AG09319 (cell line): ENCODE measurements around the gene IL21R.

Experiments used
- DNase-seq: peaks from one replicate; pipeline ENCODE4 v3.0.0-alpha.2; 2010; ENCODE audit warnings: low read depth; ENCODE audit errors: extremely low read depth
- TF ChIP-seq, protein P1 (sequence below): IDR thresholded peaks from 2 replicates; pipeline ENCODE4 v1.5.1; 2011; ENCODE audit warnings: low read depth, mild to moderate bottlenecking, inconsistent platforms, low read length, moderate library complexity

The IL21R gene

DNA sequence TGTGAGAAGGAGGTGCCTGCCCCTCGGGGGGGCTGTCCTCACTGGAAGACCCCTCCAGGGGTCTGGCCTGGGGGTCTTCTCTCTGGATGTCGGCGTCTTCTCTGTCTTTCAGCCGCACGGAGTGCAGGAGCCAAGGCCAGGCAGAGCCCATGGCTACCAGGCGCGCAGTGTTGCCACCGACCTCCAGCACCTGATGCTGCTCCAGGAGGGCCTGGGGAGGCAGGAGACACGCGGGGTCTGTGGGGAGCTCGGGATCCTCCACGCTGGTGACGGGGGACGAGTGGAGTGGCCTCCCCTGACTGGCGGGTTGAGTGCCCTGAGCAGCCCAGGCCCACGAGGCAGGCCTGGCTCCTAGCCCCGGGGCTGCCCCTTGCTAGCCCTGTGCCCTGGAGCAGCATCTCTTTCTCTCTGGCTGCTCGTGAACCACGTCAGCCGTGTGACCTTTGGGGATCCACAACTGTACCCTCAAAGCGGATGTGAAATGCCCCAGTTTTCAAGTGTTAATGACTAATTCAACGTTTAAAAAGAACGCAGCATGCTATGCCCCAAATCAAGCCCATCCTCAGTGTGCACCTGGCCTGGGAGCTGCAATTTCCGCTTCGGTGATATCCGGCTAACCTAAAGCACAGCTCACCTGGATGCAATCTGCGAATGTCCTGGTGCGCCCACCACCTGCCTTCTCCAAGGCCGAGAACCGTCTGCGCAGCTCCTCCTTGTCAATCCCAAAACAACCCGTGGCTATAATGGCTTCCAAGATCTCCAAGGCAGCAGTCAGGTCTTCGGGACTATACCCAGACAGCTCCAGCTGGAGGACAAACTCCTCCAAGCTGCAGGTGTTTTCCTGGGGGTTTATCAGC, 62.9 kb downstream of the IL21R start:
- no peak for DNase-seq

DNA sequence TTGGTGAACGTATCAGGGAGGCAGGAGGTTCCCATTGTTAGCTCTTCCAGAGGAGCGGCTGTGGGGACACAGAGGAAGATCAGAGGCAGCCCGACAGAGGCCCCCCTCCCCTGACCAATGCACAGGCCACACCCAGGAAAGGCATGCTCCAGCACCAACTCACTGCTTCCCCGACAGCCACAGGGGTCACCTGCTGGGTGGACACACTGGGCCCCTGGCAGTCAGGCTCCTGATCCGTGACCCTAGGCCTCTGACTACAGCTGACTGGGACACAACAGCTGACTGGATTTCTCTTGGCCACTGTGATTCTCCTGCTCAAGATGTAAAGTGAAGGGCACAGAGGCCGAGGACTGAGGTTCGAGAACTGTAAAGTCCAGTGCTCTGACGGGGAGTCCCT, 63.5 kb downstream of the IL21R start:
- DNase-seq, result no peak
- TF ChIP-seq, protein P1, sequence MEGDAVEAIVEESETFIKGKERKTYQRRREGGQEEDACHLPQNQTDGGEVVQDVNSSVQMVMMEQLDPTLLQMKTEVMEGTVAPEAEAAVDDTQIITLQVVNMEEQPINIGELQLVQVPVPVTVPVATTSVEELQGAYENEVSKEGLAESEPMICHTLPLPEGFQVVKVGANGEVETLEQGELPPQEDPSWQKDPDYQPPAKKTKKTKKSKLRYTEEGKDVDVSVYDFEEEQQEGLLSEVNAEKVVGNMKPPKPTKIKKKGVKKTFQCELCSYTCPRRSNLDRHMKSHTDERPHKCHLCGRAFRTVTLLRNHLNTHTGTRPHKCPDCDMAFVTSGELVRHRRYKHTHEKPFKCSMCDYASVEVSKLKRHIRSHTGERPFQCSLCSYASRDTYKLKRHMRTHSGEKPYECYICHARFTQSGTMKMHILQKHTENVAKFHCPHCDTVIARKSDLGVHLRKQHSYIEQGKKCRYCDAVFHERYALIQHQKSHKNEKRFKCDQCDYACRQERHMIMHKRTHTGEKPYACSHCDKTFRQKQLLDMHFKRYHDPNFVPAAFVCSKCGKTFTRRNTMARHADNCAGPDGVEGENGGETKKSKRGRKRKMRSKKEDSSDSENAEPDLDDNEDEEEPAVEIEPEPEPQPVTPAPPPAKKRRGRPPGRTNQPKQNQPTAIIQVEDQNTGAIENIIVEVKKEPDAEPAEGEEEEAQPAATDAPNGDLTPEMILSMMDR, result no peak

More for the DNA sequence above, 62.9 kb downstream of the IL21R start:
- TF ChIP-seq, protein P1, result no peak

DNA sequence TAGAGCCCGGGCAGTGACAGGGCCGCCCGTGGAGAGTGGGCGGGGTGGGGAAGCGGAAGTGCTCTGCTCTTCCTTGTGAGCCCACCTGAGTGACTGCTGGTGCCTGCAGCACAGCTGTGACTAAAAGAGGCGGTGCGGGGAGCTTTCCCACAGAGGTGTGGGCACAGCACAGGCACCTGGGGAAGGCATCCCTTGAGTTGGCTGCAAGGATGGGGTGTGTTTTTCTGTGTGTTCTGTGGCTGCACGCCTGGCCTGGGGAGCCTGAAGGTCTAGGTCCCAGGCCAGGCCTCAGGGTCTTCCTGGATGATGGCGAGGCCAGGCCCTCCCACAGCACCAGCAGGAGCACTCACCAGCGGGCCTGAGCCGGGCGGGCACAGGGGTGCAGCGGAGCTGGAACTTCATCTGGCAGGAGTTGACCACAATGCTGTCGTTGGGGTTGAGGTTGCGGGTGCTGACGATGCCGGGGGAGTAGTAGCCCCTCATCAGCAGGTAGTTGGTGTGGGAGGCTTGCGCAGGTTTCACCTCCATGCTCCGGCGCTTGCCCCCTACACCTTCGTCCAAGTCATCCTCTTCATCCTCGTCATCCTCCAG, 67.1 kb downstream of the IL21R start:
- DNase-seq, result no peak
- TF ChIP-seq, protein P1, result no peak

DNA sequence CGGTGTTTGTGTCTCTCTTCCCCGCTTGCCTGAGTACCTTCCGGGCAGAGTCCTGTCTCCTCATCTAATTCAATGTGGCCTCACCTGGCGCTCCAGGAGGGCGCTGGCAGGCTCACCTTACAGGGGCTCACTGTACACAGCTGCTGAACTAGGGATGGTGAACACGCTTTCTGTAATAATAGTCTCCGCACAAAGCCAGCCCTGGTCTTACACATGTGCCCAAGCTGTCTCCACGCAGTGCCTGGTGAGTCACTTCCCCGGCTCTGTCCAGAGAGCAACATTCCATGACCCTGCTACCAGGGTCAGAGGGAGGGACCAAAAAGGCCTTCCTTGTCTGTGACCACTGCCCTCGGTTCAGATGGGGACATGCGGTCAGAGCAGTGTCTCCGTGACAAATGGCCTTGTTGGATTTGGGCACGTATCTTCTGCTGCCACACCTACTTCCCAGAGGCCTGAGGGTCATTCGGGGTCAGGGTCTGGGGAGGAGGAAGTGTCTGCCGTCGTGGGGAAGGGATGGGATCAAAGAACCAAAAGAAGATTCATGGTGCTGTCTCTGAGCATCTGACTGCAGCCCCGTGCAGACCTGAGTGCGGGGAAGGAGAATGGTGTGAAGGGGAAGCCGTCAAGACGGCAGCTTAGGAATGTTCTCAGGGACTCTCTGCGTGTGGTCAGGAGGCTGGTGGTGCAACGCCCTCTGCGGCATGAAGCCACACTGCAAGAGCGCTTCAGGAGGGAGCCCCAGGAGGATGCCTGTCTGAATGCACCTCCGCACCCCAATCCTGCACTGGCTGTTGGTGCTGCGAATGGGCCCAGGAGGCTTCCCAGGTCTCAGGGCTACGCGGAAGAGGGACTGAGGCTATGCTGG, 68.8 kb downstream of the IL21R start:
- TF ChIP-seq, protein P1, result no peak
- DNase-seq, result no peak

DNA sequence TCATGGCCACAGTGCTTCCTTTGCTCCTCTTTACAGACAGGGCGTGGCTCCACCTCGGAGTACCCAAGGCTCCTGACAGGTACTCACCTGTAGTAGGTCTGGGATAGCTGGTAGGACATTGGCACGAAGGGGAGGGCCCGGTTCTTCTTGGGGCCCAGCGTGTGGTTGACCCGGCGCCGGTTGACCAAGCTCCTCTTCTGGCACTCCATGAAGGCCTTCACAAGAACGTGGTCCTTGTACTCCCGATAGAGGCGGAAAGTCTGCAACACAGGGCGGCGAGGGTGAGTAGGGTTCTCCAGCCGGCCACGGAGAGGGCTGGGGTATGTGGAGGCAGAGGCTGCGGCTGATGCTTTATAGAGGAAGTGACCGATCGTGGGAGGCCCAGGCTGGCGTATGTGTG, 69.7 kb downstream of the IL21R start:
- TF ChIP-seq, protein P1, result no peak
- DNase-seq, result no peak

DNA sequence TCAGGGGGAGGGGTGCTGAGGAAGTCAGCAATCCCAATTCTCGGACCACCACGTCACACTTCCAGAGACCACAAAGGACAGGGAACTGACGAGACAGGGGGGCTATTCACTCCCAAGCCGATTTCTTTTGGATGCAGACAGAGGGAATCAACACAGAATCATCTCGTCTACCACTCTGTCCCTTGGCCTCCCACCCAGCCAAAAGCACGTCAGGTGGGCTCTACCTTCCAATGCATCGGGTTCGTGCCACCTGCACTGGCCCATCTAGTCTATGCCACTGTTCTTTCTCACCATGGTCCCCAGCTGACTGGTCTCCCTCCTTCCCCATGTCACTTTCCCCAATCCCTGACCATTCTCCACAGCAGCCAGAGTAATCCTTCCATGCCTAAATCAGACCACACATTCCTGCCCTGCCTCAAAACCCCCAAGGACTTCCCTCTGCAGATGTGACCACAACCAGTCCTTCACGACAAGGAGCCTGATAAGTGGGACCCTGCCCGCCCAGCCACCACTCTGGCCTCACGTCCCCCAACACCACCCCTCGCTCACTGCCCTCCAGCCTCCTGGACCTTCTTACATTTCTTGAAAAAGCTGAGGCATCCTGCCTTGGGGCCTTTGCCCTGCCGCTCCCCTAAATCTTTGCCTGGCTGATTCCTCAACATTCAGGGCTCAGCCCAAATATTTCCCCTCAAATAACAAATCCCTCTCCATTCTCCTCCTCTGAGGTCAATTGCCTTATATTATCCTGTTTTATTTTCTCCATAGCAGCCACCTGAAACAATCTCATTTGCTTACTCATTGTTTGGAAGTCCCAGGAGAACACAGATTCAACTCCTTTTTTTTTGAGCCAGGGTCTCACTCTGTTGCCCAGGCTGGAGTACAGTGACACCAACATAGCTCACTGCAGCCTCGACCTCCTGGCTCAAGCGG, 70.4 kb downstream of the IL21R start:
- DNase-seq, result no peak
- TF ChIP-seq, protein P1, result no peak
